Large intestine (tissue), 3 donors: ENCODE results near the gene SH3GLB1. TPM values are rescaled to one million over a fixed set of nuclear protein-coding genes. Genes with fewer than 3 reads are reported as not detected.
"Not testable (repeated sequence)": the region's sequence is repeated elsewhere in the genome, so short reads cannot be mapped to it uniquely, and the experiment has no call there.

Source experiments
- DNase-seq, 2 donors: peaks; one replicate each; pipeline versions ENCODE4 v3.0.0 to v3.0.0-alpha.2; 2013
- H3K27ac ChIP-seq: one replicate; pipeline ENCODE4 v1.5.1; 2013; ENCODE audit warnings: low read length
- H3K27me3 ChIP-seq: 2 replicates; pipeline ENCODE4 v1.6.1; 2013; ENCODE audit warnings: low read length; ENCODE audit not compliant: control insufficient read depth, insufficient read depth
- H3K36me3 ChIP-seq: 2 replicates; pipeline ENCODE4 v1.6.1; 2013; ENCODE audit warnings: low read length; ENCODE audit not compliant: control insufficient read depth, insufficient read depth
- H3K4me1 ChIP-seq: one replicate; pipeline ENCODE4 v1.6.1; 2013; ENCODE audit warnings: low read length; ENCODE audit not compliant: control insufficient read depth, insufficient read depth
- H3K4me3 ChIP-seq: one replicate; pipeline ENCODE4 v1.5.1; 2013; ENCODE audit warnings: low read length
- H3K9me3 ChIP-seq: one replicate; pipeline ENCODE4 v1.6.1; 2013; ENCODE audit warnings: mild to moderate bottlenecking, low read depth, low read length, moderate library complexity; ENCODE audit not compliant: control insufficient read depth
- WGBS: methylation state at CpG from one replicate; pipeline ENCODE4 v1.1.5; 2013; ENCODE audit warnings: low lambda C conversion rate; ENCODE audit not compliant: insufficient coverage; 5-methylcytosine and 5-hydroxymethylcytosine counted together
- polyA plus RNA-seq: library from polyadenylated mRNA; unstranded; fragments of 120-200 nt; gene quantifications from one replicate; pipeline ENCODE4 v1.2.1, GENCODE V29; 2013

The SH3GLB1 gene
- polyA plus RNA-seq, 1 donor: 62.7 TPM

DNA sequence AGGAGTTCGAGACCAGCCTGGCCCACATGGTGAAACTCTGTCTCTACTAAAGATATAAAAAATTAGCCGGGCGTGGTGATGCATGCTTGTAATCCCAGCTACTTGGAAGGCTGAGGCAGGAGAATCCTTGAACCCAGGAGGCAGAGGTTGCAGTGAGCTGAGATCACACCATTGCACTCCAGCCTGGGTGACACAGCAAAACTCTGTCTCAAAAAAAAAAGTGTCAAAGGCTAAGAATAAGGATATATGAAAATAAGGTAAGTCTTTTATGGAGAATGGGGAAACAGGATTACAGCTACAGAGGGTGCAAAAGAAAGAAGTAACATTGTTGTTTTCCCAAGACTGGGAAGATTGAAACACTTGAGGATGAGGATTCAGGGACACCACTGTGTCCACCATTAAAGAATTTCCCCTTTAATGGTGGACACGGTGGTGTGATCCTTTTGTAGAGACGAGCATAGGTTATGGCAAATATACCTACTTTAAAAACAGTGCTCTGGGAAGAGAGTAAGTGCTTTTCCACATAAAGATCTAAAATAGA lies 1.4 kb upstream of the SH3GLB1 start:
- H3K4me1 ChIP-seq, H3K27ac ChIP-seq, H3K27me3 ChIP-seq, DNase-seq, H3K36me3 ChIP-seq, H3K9me3 ChIP-seq: not testable (repeated sequence)
- H3K4me3 ChIP-seq: peak overlapping the region; percentile 66
- WGBS: no CpG with 5 or more reads among the region's 5 CpGs

DNA sequence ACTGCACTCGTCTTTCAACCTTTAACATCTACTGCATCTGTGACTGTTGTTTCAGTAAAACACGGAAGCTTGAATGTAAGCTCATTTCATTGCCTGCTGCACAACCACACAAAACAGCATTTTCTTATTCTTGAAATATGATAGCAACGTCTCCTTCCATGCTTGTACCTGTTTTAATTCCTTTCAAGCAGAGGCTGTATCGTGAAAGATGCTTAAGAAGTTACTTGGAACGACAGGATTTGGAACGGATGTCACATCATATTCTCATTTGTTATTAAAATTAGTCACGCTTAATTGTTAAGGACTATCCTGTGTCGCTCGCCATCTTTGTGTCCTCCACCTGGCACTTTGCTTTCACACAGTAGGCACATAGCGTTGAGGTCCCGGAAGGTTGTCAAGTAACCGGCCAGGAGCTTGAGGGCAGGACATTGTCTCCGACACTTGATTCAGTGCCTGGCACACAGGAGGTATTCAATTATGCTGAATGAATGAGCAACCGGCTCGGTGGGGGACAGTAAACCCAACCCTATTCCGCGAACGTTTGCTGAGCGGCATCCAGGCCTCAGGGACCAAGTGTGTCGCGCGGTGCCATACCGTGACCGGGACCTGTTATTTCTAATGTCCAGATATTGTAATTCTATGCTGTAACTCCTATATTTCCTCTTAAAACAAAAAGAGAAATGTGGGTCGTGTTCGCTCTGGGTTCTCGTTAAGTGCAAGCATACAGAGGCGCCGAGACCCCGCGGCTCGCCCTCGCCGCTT lies 499 bp upstream of the SH3GLB1 start:
- 20% methylated on average over 3 of the region's 34 CpGs for WGBS
- Histone ChIP-seq H3K9me3 (no peaks in the 10 kb centered on the region), H3K4me1 (peaks cover 2% of the 10 kb centered on the region), H3K36me3 (no peaks in the 10 kb centered on the region), H3K4me3 (peak overlapping the region; percentile 66), H3K27ac (peak overlapping the region; percentile 98), H3K27me3 (no peaks in the 10 kb centered on the region)
- DNase-seq: peak in 1 of 2 donors; percentile 19

DNA sequence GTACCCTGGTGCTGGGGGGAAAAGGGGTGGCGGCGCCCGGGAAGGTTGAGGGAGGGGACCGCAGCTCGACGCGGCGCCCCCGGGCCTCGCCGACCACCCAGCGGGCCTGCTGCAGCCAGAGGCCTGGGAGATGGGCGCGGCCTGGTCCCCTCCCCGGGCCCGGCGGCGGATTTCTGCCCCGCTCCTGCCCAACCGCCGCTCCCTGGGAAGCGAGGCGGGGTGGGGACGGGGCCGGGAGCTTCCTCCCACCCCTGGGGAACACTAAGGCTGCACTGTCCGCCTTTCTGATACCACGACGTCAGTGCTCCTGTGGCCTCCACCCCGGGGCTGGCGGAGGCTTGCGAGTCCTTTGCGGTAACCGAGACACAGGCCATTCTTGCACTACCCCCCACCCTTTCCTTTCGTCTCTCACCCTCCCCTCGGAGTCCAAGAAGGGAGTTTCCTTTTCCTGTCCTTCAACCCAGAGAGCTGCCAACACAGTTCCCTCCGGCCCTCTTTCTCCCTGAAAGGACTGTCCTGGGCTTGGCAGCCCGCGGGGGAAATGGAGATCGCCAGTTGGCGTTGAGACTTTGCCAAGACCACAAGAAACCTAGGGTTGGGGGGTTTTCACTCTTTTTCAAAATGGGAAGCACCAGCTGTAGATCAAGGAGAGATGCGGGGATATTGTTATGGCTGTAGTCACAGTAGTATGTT lies 742 bp downstream of the SH3GLB1 start:
- WGBS: no CpG with 5 or more reads among the region's 41 CpGs
- H3K4me1 ChIP-seq: peaks cover 2% of the 10 kb centered on the region
- H3K27me3 ChIP-seq: no peaks in the 10 kb centered on the region
- H3K27ac ChIP-seq: peak overlapping the region; percentile 98
- H3K4me3 ChIP-seq: peak overlapping the region; percentile 66
- no peaks in the 10 kb centered on the region for H3K36me3 ChIP-seq
- DNase-seq: peak; percentile 60 to 88
- H3K9me3 ChIP-seq: no peaks in the 10 kb centered on the region

DNA sequence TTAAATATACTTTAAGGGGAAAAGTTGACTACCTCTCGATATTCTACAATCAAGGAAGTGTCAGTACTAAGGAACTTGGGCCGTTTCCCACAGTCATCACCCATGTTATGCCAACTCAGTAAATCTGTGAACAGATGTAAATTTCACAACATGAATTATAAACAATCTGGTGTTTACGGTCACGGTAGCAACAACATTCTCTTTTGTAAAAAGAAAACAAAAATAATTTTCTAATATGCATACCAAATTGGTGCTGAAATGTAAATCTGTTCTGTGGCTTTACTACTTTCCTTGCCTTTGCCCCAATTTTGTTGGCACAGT lies 1.2 kb downstream of the SH3GLB1 start:
- peak overlapping the region; percentile 98 for H3K27ac ChIP-seq
- peak overlapping the region; percentile 66 for H3K4me3 ChIP-seq
- no peaks in the 10 kb centered on the region for H3K9me3 ChIP-seq
- H3K4me1 ChIP-seq: peaks cover 2% of the 10 kb centered on the region
- WGBS: no CpG with 5 or more reads among the region's 4 CpGs
- no peaks in the 10 kb centered on the region for H3K27me3 ChIP-seq
- no peaks in the 10 kb centered on the region for H3K36me3 ChIP-seq
- no peak for DNase-seq

DNA sequence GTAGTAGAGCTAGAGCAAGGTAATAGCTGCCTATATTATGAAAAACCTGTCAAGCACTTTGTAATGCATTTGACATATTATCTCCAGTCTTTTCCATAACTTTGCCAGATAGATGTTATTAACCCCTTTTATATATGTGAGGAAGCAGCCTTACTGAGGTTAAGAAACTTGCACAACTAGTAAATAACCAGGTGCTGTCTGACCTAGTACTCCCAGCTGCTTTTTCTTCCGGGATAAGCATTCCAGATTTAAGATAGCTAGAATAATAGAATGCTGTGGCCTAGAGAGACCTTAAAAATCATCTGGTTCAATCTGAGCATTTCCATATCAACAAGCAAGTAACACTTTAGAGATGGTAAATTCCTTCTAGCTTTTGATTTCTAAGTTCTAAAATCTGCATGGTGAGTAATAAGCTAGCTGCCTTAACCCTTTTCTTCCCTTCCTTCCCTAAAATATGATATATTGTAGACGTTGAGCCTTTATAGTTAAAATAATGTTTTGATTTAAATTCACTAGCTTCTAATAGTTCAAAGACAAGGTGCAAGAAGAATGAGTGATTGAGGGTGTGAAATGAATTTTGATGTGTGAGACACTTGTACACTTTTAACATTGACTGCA lies 1.8 kb downstream of the SH3GLB1 start:
- peaks cover 2% of the 10 kb centered on the region for H3K4me1 ChIP-seq

DNA sequence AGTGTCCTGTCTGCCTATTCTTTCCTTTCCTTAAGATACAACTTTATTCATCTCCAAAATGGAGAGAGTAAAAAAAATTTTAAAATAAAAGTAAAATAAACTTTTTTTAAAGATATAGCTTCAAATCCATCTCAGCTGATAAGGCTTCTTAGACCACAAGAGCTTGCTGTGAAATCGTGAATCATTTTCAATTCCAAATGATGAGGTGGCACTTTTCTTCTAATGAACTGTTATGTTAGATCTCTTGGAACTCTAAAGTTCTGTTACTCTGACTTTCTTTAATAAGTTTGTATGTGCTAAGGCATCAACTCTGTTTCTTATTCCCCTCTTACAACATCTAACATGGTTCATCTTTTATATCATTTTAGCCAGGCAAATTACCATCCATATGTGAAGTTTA lies 4.5 kb downstream of the SH3GLB1 start:
- no peak overlapping the region for H3K27ac ChIP-seq
- H3K4me3 ChIP-seq: no peak overlapping the region
- 83% methylated on average over 1 of the region's 1 CpG for whole genome bisulfite sequencing
- no peaks in the 10 kb centered on the region for H3K9me3 ChIP-seq
- H3K36me3 ChIP-seq: no peaks in the 10 kb centered on the region
- peaks cover 2% of the 10 kb centered on the region for H3K4me1 ChIP-seq
- no peaks in the 10 kb centered on the region for H3K27me3 ChIP-seq
- no peak for DNase-seq

More for the DNA sequence above, 1.8 kb downstream of the SH3GLB1 start:
- WGBS: no CpG with 5 or more reads among the region's 2 CpGs
- H3K36me3 ChIP-seq: no peaks in the 10 kb centered on the region
- H3K27me3 ChIP-seq: no peaks in the 10 kb centered on the region
- no peaks in the 10 kb centered on the region for H3K9me3 ChIP-seq
- DNase-seq: peak; percentile 10 to 42
- H3K4me3 ChIP-seq: peak overlapping the region; percentile 66
- peak overlapping the region; percentile 98 for H3K27ac ChIP-seq

DNA sequence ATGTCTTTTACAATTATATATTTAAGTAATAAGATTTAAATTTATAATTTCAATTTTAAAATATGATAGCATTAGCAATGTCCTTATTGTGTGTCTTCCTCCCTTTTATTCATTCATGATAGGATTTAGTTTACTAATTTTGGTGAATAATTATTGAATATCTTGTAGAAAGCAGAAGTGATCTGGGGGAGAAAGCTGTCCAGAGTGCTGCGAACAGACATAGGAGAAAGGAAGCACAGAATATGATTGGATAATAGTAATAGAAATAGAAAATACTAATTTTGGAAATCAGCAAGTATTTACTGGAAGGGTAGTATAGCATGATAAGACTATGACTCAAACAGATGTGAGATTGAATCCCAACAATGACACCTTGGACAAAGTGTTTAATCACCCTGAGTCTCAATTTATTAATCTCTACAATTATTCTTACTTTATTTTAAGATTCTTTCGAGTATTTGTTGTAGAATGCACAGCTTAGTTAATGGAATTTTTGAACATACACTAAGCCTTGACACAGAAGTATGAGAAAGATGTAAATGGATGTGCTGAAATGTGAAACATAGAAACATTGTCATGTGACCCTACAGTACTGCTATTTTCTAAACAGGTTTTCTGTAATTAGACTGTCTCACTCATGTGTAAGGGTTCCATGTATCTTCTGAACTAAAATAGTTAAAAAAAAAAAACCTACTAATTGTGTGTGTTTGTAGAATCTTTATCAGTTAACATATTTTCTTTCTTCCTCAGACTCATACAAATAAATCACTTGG lies 7.9 kb downstream of the SH3GLB1 start:
- H3K36me3 ChIP-seq: peaks cover 2% of the 10 kb centered on the region
- H3K27ac ChIP-seq: no peak overlapping the region
- WGBS: 100% methylated on average over 1 of the region's 2 CpGs
- H3K9me3 ChIP-seq: no peaks in the 10 kb centered on the region
- H3K4me1 ChIP-seq: peaks cover 5% of the 10 kb centered on the region
- H3K27me3 ChIP-seq: no peaks in the 10 kb centered on the region
- no peak for DNase-seq
- no peak overlapping the region for H3K4me3 ChIP-seq

DNA sequence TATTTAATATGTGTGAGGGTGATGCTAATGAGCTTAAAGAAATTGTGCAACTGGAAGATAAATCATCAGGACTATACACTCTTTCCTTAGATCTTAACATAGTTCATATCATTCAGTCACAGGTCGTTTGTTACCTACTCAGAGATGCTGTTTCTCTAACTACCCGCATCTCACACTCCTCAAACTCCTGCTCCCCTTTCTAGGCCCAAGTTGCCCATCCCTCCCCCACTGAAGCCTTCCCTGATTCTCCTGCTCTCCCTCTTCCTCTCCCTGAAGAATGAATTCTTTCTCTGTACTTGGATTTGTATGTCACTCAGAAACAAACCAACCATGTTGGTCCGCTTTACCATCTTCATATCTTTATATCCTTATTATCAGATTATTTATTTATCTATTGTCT lies 9.1 kb downstream of the SH3GLB1 start:
- no peak for DNase-seq
- Histone ChIP-seq H3K9me3 (no peaks in the 10 kb centered on the region), H3K4me1 (peaks cover 4% of the 10 kb centered on the region), H3K4me3 (no peak overlapping the region), H3K27me3 (no peaks in the 10 kb centered on the region), H3K27ac (no peak overlapping the region), H3K36me3 (peaks cover 6% of the 10 kb centered on the region)
- WGBS: 100% methylated on average over 1 of the region's 3 CpGs

DNA sequence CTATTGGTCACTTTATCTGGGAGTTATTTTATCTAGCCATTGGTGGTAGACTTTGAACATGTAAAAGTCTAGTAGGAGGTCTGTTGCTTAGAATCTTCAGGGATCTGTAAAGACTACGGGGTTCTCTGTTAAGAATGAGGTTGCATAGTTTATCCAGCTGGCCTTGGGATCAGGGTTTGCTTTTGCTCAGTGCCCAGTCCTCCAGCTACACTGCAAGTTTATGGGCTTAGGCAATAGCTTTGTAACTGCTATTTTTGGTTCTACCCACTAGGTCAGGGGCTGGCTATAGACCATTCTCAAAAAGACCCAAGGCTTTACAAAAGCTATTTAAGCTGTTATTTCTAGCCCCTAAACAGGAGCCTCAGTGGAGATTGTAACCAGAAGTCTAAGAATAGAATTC lies 9.8 kb downstream of the SH3GLB1 start:
- peaks cover 4% of the 10 kb centered on the region for H3K4me1 ChIP-seq
- peaks cover 6% of the 10 kb centered on the region for H3K36me3 ChIP-seq
- no peak overlapping the region for H3K27ac ChIP-seq
- no peaks in the 10 kb centered on the region for H3K27me3 ChIP-seq
- H3K4me3 ChIP-seq: no peak overlapping the region
- no peaks in the 10 kb centered on the region for H3K9me3 ChIP-seq
- DNase-seq: peak in 1 of 2 donors; percentile 8
- WGBS: no CpG with 5 or more reads among the region's 1 CpG
